GM19452 (cell line): Measurements from ENCODE around the gene KPNA1.

Experiments
- ATAC-seq: cut with Tn5 transposase; IDR thresholded peaks from one replicate; pipeline ENCODE4 v1.9.1; 2021; ENCODE audit not compliant: unreplicated experiment

The KPNA1 gene

GRCh38 chr3:122514123-122515019, at the start of gene KPNA1:
KPNA1 (minus strand) TSS chr3:122514939; CDS start chr3:122496565, 18,374 bp downstream.
- ATAC-seq: peak; percentile 89

DNA sequence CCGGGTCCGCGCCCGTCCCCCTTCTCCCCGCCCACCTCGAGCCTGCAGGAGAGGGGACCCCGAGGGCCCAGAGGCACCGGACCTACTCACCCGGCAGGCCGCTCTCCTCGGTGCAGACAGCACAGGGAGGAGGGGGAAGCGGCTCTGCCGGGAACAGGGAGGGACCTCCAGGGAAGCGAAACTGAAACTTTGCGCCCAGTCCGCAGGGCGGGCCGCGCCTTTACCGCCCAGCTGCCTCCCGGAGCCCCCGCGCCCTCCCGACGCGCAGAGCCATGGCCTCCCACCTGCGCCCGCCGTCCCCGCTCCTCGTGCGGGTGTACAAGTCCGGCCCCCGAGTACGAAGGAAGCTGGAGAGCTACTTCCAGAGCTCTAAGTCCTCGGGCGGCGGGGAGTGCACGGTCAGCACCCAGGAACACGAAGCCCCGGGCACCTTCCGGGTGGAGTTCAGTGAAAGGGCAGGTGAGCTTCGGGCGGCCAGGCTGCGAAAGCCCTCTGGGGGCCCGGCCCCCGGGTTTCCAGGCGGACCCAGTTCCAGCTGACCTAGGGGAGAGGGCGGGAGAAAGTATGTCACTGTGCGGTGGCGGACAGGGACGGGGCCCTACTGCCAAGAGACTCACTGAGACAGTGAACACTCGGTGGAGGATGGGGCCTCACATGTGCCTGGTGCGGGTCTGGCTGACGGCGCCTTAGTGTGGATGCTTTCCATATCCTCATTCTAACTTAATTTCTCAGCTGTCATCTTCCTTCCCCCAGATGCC, 49.6 kb upstream of the KPNA1 start, which contains the start of the genes DTX3L and PARP9:
DTX3L (plus strand) TSS at position 184 of the 758 bp plus-strand sequence; CDS start at position 273, 89 bp downstream.
PARP9 (minus strand) TSS at position 146 of the 758 bp plus-strand sequence. CDS start 4,680 bp downstream, outside the sequence.
- peak; percentile 81 for ATAC-seq

GRCh38 chr3:122563717-122564025, 48.9 kb upstream of the KPNA1 start:
- peak; percentile 13 for ATAC-seq

DNA sequence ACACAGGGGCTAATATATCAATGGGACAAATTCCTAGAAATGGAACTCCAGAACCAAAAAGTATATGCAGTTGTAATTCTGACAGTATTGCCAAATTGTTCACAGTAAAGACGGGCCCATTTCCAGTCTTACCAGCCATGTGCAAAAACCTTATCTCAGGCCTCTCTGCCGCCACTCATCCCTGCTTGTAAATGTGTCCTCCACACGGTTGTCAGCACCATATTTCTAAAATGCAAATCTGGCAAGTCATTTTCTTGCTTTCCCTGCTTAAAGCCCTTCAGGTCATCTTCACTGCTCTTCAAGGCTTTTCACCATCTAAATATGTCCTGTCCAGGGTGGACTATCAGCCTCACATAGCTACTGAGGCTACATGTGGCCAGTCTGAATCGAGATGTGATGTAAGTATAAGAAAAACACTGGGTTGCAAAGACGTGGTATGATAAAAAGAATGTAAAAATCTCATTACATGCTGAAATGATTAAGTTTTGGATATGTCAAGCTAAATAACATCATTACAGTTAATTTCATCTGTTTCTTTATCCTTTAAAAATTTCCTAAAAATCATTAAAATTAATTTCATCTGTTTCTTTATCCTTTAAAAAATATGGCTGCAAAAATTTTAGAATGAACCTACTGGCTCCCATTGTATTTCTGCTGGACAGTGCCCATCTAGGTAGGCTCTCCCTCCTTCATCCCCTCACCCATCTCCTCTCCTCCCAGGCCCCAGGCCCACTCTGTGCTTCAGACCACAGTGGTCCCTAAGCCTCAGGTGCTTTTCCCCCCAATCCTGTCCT, 48.4 kb upstream of the KPNA1 start:
- ATAC-seq: no peak

DNA sequence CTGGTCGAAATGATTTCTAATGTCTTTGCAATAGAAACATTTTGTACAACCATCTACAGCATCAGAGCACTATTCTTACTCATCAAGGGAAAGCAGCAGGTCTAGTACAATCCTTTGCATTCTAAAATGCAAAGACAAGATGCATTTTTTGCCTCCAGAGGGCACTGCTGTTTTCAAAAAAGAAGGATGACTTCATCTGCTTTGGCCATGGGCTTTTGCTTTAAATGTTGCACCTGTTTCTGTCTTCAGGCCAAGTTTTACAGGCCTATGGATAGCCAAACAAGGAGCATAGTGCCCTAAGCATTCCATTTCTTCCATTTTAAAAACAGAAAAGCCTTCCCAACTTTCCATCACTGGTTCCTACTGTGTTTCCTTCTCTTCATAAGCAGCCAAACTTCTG, 45.9 kb upstream of the KPNA1 start:
- no peak for ATAC-seq

DNA sequence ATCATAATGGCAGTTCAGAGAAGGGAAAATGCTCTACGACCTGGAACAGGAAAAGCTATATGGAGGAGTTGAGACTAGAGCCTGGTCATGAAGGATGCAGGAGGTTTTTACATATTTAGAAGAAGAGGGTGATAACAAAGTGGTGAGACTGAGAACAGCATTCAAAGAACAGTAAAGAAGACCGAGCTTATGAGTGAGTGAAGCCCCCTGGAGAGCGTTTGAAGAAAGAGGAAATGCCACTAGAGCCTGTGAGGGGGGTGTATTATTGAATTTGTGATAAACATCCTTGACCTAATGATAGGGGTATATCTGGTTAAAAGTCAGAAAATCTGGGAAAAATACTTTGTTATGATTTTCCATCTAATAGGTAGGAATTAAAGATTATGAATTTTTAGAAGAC, 45.2 kb upstream of the KPNA1 start:
- ATAC-seq: no peak

DNA sequence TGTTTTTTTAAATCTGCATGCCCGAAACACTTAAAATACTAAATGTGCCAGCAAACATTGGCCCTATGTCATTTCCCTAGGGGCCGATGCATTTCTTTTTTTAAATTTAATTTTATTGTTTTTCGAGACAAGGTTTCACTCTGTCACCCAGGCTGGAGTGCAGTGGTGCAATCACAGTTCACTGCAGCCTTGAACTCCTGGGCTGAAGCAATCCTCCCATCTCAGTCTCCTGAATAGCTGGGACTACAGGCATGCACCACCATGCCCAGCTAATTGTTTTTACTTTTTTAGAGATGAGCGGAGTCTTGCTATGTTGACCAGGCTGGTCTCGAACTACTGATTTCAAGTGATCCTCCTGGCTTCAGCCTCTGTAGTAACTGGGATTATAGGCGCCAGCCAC, 43.9 kb upstream of the KPNA1 start:
- no peak for ATAC-seq

DNA sequence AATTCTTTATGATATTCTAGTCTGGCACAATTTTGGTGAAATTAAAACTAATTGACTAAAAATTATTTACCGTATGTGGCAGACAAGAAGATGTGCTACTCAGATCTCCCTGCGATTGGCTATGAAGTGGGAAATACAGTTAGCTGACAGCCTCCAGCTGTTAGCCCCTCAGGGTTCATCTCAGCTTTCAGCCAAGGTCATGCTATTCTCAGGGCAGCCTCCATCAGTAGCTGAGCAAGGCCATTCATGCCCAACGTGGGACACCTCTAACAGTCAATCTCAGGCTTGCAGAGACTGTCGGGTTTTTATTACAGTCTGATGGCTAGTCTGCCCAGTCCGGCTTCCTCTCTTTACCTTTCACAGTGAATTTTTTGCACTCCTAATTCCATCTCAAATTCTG, 42.6 kb upstream of the KPNA1 start:
- no peak for ATAC-seq

DNA sequence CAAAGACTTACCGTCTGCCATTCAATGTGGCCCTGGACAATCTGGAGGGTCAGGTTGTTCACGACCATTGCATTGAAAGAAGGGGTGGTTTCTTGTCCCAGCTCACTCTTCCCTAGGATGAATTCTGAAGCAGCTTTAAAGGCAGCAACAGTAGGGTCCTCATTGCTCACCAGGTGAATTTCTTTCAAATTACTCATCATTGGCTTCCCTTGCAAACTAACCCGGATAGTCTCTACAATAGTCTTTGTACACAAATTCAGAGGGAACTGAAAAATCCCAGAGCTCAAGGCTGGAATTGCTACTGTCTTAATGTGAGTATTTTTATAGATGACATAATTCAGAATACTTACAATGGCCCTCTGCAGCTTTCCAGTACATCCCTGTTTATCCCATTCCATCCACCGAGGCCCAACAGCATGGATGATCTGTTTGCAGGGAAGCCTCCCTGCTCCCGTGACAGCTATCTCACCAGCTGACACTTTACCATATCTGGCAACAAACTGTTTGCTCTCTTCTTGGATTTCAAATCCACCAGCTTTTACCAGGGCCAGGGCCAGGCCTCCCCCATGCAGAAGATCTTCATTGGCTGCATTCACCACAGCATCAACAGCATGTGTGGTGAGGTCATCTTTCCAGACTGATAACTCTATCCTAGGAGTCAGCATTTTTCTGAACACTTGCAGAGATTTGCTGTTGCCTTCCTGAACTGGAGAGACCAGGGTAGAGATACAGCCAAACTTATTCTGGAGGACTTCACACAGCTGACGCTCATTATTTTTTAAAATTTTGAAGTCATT, 40.7 kb upstream of the KPNA1 start:
- no peak for ATAC-seq

DNA sequence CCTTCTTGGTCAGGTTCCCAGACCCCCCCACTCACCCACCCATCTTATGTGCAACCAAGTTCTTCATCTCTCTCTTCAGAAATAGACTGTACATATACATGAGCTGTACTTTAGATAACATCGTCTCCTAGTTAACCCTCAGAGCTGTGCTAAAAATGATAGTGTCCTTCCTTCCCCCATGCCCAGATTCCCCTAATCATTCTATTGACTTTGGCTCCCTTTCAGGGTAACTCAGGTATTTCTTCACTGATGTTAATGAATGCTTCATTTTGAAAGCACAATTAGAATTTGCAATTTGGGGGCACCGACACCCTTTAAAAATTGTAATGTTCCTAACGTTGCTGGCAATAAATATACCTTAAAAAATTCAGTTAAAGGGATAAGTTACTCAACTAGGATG, 38.4 kb upstream of the KPNA1 start:
- no peak for ATAC-seq

GRCh38 chr3:122548619-122549018, 33.9 kb upstream of the KPNA1 start:
- no peak for ATAC-seq

DNA sequence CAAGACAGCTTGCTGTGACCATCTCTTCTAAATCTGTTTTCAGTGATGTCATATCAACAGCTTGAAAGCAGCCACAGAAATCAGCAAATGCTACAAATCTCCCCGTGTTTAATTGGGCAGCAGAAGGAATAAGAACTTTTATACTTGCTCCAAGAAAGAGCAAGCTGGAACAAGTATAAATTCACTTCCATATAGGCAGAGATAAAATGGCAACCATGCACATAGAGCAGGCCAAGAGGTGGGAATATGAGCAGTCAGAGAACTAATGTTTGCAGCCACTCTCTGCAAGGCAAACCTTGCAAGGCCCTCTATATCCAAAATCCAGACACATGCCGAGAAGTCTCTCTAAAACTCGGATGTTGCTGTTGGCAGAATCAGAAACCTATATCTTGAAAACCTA, 33.3 kb upstream of the KPNA1 start:
- no peak for ATAC-seq

DNA sequence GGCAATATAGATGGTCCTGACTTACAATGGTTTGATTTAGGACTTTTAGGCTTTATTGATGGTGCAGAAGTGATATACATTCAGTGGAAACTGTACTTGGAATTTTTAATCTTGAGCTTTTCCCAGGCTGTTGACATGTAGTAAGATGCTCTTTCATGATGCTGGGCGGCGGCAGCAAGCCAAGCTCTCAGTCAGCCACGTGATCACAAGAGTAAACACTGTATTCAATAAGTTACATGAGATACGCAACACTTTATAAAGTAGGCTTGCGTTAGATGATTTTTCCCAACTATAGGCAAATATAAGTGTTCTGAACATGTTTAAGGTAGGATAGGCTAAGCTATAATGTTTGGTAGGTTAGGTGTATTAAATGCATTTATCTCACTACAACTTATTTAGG, 31.4 kb upstream of the KPNA1 start:
- no peak for ATAC-seq

DNA sequence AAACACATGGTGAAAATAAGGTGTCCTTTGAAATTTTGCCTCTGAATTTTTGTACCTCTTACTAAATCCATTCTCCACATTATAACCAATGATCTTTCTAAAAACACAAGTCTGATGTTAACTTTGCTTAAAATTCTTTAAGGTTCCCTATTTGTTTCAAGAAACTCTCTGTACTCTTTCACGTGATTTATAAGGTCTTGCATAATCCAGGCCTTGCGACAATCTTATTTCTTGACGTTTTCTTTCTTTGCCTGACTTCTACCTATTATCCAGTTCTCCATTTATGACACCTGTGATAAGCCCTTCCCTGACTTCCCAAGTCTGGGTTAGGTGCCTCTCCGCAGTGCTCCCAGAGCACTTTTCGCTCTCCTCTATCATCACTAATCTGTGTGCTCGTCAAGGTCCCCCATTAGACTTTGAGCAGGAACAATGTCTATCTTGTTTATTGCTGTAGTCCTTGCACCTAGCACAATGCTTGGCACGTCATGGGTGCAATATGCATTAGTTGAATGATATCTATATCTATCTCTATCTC, 24.3 kb upstream of the KPNA1 start:
- no peak for ATAC-seq

GRCh38 chr3:122536632-122537001, 21.9 kb upstream of the KPNA1 start:
- no peak for ATAC-seq

GRCh38 chr3:122535964-122536631, 21.4 kb upstream of the KPNA1 start:
- no peak for ATAC-seq

GRCh38 chr3:122533931-122534334, 19.2 kb upstream of the KPNA1 start:
- ATAC-seq: peak; percentile 100

- no peak for ATAC-seq
These were observed 18.7 kb upstream of the KPNA1 start for GRCh38 chr3:122533480-122533879.

GRCh38 chr3:122530164-122530563, 15.4 kb upstream of the KPNA1 start:
- no peak for ATAC-seq

DNA sequence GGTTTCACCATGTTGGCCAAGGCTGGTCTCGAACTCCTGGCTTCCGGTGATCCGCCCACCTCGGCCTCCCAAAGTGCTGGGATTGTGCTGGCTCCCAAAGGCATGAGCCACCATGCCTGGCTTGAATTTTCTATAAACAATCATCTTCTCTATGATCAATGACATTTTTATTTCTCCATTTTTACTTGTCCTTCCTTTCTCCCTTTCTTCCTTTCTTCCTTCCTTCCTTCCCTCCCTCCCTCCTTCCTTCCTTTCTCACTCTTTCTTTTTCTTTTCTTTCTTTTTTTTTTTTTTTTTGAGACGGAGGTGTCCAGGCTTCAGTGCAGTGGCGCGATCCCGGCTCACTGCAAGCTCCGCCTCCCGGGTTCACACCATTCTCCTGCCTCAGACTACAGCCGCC, 8.6 kb upstream of the KPNA1 start:
- ATAC-seq: no peak
